Smooth muscle cell of the brain vasculature (primary cell): ENCODE measurements around the gene ADM2.
A peak's percentile ranks its signal among the peaks of the same experiment; 100 is the strongest.
"Not testable (repeated sequence)": the region's sequence is repeated elsewhere in the genome, so short reads cannot be mapped to it uniquely, and the experiment has no call there.

ENCODE experiments used
- DNase-seq: peaks from one replicate; pipeline ENCODE4 v3.0.0-alpha.2; 2012; ENCODE audit warnings: low read depth, low spot score

The ADM2 gene

DNA sequence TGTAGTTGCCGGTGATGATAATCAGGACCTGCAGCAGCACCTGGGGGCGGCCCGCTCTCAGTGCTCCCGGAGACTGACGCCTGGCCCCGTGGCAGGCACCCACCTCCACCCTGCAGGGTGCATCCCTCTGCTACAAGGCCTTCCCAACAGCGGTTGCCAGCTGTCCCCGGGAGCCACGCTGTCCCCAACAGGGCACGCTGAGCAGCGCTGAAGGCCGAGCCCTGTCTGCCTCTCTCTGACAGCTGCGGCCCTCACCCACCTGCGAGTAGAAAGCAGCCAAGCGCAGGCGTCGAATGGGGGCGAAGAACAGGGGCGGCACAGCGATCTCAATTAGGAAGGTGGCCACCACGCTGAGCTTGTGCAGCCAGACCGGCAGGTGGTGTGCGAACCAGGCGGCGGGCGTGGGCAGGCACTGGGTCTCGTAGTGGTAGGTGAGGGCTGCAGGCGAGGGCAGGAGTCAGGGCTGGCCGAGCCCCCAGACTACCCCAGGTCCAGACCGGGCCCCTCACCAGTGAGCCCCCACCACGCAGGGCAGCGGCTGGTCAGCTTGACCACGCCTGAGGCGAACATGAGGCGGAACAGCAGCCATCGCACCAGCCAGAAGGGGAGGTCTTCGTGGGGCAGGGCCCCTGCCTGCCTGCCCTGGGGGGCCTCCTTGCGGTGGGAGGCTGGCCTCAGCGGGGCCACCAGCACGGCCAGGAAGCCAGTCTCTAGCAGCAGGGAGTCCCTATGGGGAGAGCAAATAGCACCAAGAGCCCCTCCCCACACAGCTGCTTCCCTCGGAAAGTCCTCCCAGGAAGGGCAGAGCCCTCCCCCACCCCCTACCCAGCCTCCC lies 24.6 kb downstream of the ADM2 start:
- no peak for DNase-seq

DNA sequence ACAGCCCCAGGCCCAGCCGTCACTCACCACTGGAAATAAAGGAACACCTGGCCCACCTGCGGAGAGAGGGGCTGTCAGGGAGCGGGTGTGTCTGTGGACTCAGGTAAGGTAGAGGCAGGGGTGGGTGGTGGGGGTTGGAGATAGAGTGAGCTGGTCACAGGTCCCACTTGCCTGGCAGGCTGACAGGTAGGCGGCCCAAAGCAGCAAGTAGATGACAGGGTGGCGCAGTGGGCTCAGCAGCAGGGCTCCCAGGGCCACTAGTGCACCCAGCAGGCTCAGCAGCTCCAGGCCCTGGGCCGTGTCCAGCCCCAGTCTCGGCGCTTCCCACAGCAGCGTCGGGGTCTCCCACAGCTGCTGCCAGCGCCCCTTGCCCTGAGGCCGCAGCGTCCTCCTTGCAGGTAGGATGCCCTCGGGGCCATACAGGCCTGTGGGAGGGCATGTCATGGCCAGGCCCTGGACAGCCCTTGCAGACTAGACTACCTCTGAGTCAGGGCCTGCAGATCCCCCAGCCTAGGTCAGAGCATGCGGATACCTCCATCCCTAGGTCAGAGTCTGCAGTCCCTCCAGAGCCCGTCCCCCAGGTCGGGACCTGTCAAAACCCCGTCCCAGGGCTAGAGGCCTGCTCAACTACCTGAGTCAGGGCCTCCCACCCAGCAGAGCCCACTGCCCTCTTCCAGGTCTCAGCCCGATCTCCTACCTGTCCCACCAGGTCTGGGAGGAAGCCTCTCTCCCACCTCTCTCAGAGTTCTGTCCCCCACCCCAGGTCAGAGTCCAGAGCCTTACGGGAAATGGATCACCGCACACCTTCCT lies 25.5 kb downstream of the ADM2 start:
- DNase-seq = no peak

DNA sequence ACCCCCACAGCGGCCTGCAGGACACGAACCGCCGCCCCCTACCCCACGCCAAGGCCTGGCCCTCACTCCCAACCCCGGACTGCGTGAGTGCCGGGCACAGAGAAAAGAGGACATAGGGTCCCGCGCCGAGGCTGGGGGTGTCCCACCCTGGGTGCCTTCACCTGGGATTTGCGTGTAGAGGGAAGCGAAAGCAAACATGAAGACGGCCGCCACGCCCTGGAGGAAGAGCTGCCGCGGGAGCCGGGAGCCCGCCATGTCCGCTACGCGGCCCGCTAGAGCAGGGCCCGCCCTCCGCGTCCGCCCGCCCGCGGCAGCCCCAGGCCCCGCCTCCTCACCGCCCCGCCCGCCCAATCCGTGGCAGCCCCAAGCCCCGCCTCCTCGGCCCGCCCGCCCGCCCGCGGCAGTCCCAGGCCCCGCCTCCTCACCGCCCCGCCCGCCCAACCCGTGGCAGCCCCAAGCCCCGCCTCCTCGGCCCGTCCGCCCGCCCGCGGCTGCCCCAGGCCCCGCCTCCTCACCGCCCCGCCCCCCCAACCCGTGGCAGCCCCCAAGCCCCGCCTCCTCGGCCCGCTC lies 26.2 kb downstream of the ADM2 start, which contains the start of gene LMF2:
Gene LMF2, minus strand, starts transcription at position 282 of the 570 bp plus-strand sequence. Its CDS starts 27 bp downstream, at position 255.
- DNase-seq = no peak

DNA sequence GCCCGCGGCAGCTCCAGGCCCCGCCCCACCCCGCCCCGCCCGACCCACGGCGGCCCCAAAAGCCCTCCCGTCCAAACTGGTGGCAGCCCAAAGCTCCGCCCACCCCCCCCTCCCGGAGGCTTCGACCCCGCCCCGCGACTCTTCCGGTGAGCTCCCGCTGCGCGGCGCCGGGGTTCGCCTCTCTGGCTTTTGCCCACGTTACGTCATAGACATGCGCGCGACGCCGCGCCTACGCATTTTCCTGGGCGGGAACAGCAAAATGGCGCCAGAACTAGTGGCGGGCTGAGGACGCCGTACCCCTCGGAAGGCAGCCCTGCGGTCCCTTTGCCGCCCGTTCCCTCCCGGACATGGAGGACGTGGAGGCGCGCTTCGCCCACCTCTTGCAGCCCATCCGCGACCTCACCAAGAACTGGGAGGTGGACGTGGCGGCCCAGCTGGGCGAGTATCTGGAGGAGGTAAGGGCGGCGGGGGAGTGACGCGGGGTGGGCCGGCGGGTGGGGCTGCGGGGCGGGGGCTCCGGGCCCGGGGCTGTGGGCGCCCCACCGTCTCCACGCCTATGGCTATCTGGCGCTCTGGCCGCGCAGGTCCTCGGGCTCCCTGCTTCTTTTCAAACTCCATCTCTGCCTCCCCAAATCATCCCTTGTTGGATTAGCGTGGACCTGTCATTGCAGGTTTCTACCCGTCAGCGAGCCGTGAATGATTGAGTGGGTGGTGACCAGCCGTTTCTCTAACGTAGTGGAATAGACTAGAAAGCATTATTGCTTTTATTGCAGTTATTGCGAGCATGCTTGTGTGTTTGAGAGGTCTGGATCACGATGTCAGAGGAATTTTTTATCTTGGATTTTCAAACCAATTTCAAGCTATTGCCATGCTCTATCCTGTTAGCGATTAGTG lies 26.9 kb downstream of the ADM2 start, which contains the start of gene NCAPH2:
Gene NCAPH2, plus strand, starts transcription at position 234 of the 894 bp plus-strand sequence. Its CDS starts 114 bp downstream, at position 348.
- DNase-seq = peak; percentile 94

DNA sequence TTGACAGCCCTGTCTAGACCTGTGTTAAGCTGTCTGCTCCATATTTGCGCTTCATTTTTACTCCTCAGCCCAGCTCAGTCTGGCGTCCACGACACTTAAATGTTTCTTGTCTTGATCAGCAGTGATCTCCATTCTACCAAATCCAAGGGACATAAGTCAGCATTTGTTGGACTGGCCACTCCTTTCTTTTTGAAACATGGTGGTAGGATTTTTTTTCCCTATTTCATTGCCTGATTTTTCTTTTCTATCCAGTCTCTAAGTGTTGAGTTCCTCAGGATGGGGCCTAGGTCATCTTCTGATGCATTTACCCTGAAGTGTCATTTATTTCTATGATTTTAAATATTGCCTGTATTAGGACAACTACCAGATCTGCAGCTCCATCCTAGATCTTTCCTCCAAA lies 27.6 kb downstream of the ADM2 start:
- no peak for DNase-seq

DNA sequence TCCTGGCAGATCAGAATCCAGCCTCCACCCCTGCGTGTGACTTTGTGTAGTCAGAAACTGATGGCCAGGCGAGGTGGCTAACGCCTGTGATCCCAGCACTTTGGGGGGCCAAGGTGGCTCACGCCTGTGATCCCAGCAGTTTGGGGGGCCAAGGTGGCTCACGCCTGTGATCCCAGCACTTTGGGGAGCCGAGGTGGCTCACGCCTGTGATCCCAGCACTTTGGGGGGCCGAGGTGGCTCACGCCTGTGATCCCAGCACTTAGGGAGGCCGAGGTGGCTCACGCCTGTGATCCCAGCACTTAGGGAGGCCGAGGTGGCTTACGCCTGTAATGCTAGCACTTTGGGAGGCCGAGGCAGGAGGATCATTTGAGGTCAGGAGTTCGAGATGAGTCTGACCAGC lies 31.8 kb downstream of the ADM2 start:
- no peak for DNase-seq

DNA sequence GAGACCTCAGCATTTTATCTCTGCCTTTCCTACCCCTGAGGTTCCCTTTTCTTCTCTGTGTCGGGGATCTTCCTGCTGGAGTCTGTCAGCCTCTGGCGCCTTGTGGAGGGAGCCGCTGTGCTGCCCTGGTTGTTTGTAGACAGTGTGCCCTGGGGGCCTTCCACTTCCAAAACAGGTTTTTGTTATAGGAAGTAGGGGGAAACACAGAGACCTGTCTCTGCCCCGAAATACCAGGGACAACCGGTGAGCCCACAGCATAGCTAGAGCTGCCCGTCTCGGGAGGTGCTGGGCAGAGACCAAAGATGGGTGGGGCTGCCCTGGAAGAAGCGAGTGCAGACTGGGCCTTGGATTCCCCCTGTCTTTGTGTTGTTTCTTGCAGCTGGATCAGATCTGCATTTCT lies 34.7 kb downstream of the ADM2 start:
- no peak for DNase-seq

DNA sequence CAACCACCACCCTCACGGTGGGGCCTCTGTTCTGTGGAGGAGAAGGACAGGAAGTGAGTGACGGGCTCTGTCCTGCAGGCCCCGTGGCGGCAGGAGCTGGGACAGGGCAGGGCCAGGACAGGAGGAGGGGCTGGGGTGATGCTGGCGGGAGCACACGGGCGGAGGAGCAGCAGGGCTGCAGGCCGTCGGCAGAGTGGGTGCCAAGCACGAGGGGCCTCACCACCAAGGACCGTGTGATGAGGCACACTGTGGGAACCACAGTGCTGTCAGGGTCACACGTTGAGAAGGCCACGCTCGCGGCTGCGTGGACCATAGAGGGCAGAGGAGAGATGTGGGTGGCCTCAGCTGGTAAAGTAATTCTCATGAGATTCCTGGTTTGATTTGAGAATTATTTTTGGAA lies 35.5 kb downstream of the ADM2 start:
- no peak for DNase-seq

DNA sequence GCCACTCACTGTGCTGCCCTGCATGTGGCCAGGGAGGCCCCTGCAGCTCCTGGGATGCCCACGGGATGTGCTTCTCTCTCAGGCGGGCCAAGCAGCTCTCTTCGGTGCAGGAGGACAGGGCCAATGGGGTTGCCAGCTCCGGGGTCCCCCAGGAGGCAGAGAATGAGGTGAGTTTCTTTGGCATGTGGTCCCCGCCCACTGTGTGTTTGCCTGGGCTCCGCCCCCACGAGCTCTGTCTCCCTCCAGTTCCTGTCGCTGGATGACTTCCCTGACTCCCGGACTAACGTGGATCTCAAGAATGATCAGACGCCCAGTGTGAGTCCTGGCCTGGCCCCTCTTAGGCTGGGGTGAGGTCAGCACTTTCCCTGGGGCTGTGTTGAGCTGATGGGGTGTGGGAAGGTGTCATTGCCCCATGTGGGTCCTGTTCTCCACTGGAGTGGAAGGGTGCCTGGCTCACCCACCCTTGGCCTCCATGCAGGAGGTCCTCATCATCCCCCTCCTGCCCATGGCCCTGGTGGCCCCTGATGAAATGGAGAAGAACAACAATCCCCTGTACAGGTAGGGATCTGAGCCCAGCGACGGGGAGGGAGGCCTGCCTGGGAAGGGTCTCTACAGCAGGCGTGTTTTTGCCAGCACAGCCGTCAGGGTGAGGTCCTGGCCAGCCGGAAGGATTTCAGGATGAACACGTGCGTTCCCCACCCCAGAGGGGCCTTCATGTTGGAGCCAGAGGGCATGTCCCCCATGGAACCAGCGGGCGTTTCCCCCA lies 36.3 kb downstream of the ADM2 start:
- DNase-seq = no peak

DNA sequence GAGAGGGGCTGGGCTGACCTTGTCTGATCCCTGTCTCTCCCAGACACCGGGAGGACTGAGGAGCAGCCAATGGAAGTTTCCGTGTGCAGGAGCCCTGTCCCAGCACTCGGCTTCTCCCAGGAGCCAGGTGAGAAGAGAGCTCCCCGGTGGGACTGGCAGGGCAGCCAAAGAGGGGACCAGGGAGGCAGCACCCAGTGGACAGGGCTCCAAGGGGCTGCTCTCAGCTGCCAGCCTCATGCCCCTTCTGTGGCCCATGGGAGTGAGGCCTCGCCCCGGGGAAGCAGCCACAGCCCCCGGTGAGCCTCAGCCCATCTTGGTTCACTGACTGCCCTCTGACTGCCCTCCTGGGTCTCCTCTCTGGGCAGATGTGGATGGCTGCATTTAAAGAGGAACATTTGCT lies 37.3 kb downstream of the ADM2 start:
- DNase-seq = no peak

DNA sequence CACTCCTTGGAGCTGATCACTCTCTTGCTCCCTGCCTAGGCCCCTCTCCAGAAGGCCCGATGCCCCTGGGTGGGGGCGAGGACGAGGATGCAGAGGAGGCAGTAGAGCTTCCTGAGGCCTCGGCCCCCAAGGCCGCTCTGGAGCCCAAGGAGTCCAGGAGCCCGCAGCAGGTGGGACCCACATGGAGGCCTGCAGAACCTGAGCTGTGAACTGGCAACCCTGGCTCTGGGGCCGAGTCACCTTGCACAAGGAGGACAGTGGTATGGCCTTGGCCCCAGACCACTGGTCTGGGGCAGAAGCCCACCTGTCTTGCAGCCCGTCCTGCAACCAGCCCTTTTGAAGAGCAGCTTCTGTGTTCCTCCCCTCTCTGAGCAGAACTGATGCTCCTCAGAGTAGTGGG lies 37.8 kb downstream of the ADM2 start:
- DNase-seq = no peak

DNA sequence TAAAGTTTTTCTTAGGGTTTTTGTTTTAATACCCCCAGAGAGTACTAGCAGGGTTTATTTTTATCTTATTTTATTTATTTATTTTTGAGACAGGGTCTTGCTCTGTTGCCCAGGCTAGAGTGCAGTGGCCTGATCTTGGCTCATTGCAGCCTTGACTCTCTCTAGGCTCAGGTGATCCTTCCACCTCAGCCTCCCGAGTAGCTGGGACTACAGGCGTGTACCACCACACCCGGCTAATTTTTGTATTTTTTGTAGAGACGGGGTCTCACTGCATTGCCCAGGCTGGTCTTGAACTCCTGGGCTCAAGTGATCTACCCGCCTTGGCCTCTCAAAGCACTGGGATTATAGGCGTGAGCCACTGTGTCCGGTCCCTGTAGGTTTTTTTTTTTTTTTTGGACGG lies 38.8 kb downstream of the ADM2 start:
- not testable (repeated sequence) for DNase-seq

DNA sequence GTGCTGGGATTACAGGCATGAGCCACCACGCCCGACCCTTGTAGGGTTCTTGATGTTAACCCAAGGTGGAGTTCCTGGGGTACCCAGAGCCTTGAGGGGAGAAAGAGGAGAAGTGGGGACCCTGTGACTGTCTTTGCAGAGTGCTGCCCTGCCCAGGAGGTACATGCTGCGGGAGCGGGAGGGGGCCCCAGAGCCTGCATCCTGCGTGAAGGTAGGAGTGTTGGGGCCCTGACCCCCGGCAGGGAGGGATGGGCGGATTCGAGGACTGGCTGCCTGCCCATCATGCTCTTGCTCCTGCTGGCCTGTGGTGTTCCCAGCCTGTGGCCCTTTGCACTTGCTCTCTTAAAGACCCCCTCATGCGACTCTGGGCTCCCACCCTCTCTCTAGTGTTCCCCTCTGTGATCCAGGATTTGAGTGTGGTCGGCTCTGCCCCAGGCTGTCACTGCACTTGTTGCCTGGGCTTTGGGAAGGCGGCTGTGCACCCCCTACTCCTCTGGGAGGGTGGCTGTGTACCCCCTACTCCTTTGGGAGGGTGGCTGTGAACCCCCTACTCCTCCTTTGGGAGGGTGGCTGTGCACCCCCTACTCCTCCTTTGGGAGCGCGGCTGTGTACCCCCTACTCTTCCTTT lies 39.6 kb downstream of the ADM2 start:
- DNase-seq = no peak

DNA sequence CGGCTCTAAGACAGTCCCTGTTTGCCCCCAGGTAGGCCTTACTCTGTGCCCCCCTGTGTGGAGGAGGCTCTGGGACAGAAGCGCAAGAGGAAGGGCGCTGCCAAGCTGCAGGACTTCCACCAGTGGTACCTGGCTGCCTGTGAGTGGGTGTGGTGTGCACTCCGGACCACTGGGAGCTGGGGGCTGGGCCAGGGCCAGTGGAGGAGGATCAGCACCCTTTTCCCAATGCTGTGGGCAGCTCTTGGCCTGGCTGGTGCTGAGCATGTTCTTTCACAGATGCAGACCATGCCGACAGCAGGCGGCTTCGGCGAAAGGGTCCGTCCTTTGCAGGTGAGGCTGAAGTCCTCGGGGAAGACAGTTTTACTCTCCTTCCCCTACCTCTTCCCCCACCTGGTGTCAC lies 40.4 kb downstream of the ADM2 start:
- no peak for DNase-seq

DNA sequence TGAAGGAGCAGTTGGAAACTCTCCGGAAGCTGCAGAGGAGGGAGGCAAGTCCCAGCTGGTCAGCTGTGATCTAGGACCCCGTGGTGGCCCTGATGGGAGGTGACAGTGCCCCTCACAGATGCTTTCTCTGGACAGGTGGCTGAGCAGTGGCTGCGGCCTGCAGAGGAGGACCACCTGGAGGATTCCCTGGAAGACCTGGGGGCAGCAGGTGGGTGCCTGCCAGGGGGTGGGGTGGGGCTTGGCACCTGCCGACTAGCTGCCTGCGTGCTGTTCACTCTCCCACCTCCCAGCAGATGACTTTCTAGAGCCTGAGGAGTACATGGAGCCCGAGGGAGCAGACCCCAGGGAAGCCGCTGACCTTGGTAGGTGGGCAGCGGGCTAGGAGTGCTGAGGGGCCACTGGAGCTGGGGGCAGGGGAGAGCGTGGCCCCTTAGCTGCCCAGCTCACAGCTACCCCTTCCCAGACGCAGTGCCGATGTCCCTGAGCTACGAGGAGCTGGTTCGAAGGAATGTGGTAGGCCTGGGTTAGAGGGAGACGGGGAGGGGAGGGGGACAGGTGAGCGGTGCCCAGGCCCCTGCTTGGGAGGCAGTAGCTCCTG lies 41.0 kb downstream of the ADM2 start:
- no peak for DNase-seq

DNA sequence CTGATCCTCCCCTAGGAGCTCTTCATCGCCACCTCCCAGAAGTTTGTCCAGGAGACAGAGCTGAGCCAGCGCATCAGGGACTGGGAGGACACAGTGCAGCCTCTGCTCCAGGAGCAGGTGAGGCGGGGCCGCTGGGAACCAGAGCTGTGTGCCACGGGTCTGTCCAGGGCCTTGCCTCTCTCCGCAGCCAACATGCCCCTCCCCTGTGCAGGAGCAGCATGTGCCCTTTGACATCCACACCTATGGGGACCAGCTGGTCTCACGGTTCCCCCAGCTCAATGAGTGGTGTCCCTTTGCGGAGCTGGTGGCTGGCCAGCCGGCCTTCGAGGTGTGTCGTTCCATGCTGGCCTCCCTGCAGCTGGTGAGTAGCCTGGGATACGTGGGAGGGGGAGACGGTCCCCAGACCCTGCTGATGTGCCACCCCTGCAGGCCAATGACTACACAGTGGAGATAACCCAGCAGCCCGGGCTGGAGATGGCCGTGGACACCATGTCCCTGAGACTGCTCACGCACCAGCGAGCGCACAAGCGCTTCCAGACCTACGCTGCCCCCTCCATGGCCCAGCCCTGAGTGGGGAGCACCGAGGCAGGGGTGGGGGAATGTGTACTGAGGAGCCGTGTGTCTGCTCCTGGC lies 41.6 kb downstream of the ADM2 start:
- no peak for DNase-seq

DNA sequence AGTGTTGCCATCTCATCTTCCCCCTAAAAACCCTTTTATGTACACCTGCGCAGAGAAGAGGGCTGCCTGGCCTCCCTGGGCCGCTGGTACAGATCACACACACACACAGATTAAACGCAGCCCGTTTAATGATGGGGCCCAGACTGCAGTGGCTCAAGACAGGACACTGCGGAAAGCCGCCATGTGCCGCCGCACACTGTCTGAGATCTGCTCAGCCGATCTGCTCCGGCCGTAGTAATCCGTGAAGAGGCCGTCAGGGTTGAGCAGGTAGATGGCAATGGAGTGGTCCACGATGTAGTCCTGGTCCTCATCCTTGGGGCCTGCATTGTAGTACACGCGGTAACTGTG lies 42.1 kb downstream of the ADM2 start:
- DNase-seq = no peak

DNA sequence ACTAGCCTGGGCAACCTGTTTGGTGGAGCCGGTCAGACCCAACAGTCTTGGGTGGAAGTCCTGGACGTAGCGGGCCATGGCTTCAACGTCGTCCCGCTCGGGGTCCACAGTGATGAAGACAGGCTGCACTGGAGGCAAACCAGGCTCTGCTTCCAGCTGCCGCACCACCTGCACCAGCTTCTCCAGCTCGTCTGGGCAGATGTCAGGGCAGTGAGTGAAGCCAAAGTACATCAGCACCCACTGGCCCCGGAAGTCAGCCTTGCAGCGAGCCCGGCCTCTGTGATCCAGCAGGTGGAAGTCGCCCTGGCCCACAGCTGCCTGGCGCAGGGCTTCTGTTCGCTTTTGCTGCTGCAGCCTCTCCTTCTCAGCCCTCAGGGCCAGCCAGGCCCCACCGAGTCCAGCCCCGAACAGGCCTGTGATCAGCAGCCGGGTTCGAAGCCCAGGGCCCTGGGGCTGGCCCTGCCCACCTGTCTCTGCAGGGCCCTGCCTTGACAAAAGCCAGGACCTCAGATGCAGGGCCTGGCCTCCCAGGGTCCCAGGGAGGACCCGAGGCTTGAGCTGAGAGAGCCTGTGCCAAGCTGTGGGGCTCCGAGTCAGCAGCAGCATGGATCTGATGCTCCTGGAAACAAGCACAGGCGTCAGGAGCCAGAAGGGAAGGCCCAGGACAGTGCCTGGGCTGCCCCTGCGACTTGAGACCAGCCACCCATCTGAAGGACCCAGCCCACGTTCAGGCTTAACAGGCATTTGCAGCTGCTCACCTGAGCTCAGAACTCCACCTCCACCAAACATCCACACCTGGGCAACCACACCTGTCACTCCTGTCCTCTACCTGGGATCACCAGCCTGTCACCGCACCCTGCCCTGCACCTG lies 42.7 kb downstream of the ADM2 start:
- no peak for DNase-seq
